H1 (cell line): ENCODE data around the gene SCAMP3. TPM values are rescaled to one million over a fixed set of nuclear protein-coding genes. Genes with fewer than 3 reads are reported as not detected.

Source experiments
- CTCF ChIA-PET: fragments of 300-600 bp; sonication (Branson Sonifier 250); formaldehyde crosslinking; loops from one replicate; lab custom pipeline; 2021; ENCODE audit not compliant: partially characterized antibody; lab: Charles Lee
- POLR2A ChIA-PET: fragments of 300-600 bp; sonication (Branson Sonifier 250); formaldehyde crosslinking; loops from one replicate; lab custom pipeline; 2021; ENCODE audit warnings: inconsistent platforms; ENCODE audit not compliant: partially characterized antibody; lab: Charles Lee
- DNase-seq, 2 experiments: peaks; one replicate each; pipeline versions ENCODE4 v3.0.0 to v3.0.0-alpha.2; 2010 to 2022; ENCODE audit warnings: low spot score in 2 of 2, low read depth in 1 of 2, mixed read lengths in 1 of 2
- FAIRE-seq: peaks from 2 replicates; lab custom pipeline; 2011; peaks lifted over from hg19 to GRCh38; lab: Jason Lieb, UNC
- H2AFZ ChIP-seq: 2 replicates; pipeline ENCODE4 v1.8.1; 2012; ENCODE audit warnings: low read length, inconsistent platforms
- H2AK5ac ChIP-seq: 2 replicates; pipeline ENCODE4 v1.6.1; 2013; ENCODE audit warnings: low read depth, low read length
- H2BK120ac ChIP-seq: replicated peaks from 2 replicates; pipeline ENCODE3; 2013; ENCODE audit warnings: low read depth, low read length, inconsistent platforms
- H2BK12ac ChIP-seq: 2 replicates; pipeline ENCODE4 v1.6.1; 2013; ENCODE audit warnings: low read depth, low read length
- H2BK15ac ChIP-seq: 2 replicates; pipeline ENCODE4 v1.6.1; 2013; ENCODE audit warnings: low read length
- H2BK20ac ChIP-seq: 2 replicates; pipeline ENCODE4 v1.6.1; 2013; ENCODE audit warnings: low read length
- H2BK5ac ChIP-seq: 2 replicates; pipeline ENCODE4 v1.6.1; 2013; ENCODE audit warnings: low read depth, low read length
- H3K14ac ChIP-seq: 2 replicates; pipeline ENCODE4 v1.6.1; 2013; ENCODE audit warnings: inconsistent platforms; ENCODE audit not compliant: insufficient read length
- H3K18ac ChIP-seq: 2 replicates; pipeline ENCODE4 v1.6.1; 2013; ENCODE audit warnings: low read length; ENCODE audit errors: extremely low read depth
- H3K23ac ChIP-seq: 2 replicates; pipeline ENCODE4 v1.6.1; 2013; ENCODE audit warnings: inconsistent platforms; ENCODE audit not compliant: insufficient read length
- H3K23me2 ChIP-seq: 2 replicates; pipeline ENCODE4 v1.6.1; 2013; ENCODE audit warnings: low read depth, low read length
- H3K27ac ChIP-seq: 2 replicates; pipeline ENCODE4 v1.6.1; 2011; ENCODE audit warnings: low read depth, low read length, inconsistent platforms
- H3K27me3 ChIP-seq, 4 experiments: replicated peaks in 1 of 4; 1 replicate in 1 of 4; 2 replicates in 3 of 4; pipeline versions ENCODE4 v1.6.1 to v1.8.1; 2011 to 2013; ENCODE audit warnings: low read length in 3 of 4, mild to moderate bottlenecking in 3 of 4, inconsistent platforms in 2 of 4, mixed read lengths in 2 of 4, moderate library complexity in 1 of 4; ENCODE audit not compliant: control insufficient read depth in 3 of 4, insufficient read depth in 3 of 4; ENCODE audit errors: extremely low read depth in 1 of 4
- H3K36me3 ChIP-seq, 4 experiments: 2 replicates each; pipeline versions ENCODE4 v1.6.1 to v1.8.1; 2011 to 2013; ENCODE audit warnings: mild to moderate bottlenecking in 4 of 4, low read length in 3 of 4, moderate library complexity in 2 of 4, control low read depth in 1 of 4, inconsistent platforms in 1 of 4; ENCODE audit not compliant: insufficient read depth in 4 of 4, control insufficient read depth in 2 of 4
- H3K4ac ChIP-seq: replicated peaks from 2 replicates; pipeline ENCODE3; 2013; ENCODE audit warnings: low read length, low read depth, mixed read lengths, inconsistent platforms; ENCODE audit not compliant: insufficient read length
- H3K4me1 ChIP-seq, 4 experiments: replicated peaks in 1 of 4; 1 replicate in 1 of 4; 2 replicates in 3 of 4; pipeline versions ENCODE4 v1.6.1 to v1.8.1; 2011 to 2013; ENCODE audit warnings: low read length in 3 of 4, inconsistent platforms in 2 of 4, mixed read lengths in 1 of 4; ENCODE audit not compliant: insufficient read depth in 4 of 4, control insufficient read depth in 3 of 4
- H3K4me2 ChIP-seq, 2 experiments: 2 replicates each; pipeline versions ENCODE4 v1.6.1 to v1.8.1; 2011 to 2013; ENCODE audit warnings: low read depth in 2 of 2, low read length in 2 of 2, control low read depth in 1 of 2, inconsistent platforms in 1 of 2, mild to moderate bottlenecking in 1 of 2; ENCODE audit not compliant: insufficient read depth in 1 of 2
- H3K4me3 ChIP-seq, 4 experiments: fragments of 200-600, 300-600 bp in 1 of 4; sonication (generic), shearing (Covaris generic), sonication (Bioruptor Twin) in 1 of 4; 2 replicates each; pipeline versions ENCODE4 v1.5.1 to v1.8.1; 2011 to 2016; ENCODE audit warnings: low read length in 4 of 4, low read depth in 3 of 4, control low read depth in 2 of 4, inconsistent platforms in 2 of 4, mild to moderate bottlenecking in 2 of 4, mixed read lengths in 1 of 4, moderate library complexity in 1 of 4; ENCODE audit not compliant: insufficient read depth in 2 of 4; ENCODE audit errors: extremely low read depth in 1 of 4
- H3K56ac ChIP-seq: replicated peaks from 2 replicates; pipeline ENCODE3; 2013; ENCODE audit warnings: low read depth, mild to moderate bottlenecking, mixed read lengths, low read length, inconsistent platforms; ENCODE audit not compliant: insufficient read length
- H3K79me1 ChIP-seq: 2 replicates; pipeline ENCODE4 v1.6.1; 2013; ENCODE audit warnings: low read depth, low read length, control low read depth
- H3K79me2 ChIP-seq, 2 experiments: 2 replicates each; pipeline versions ENCODE4 v1.6.1 to v1.8.1; 2012 to 2013; ENCODE audit warnings: low read length in 2 of 2, mild to moderate bottlenecking in 2 of 2, inconsistent platforms in 1 of 2; ENCODE audit not compliant: insufficient read depth in 2 of 2, control insufficient read depth in 1 of 2
- H3K9ac ChIP-seq, 4 experiments: replicated peaks in 1 of 4; 1 replicate in 1 of 4; 2 replicates in 3 of 4; pipeline versions ENCODE4 v1.6.1 to v1.8.1; 2011 to 2013; ENCODE audit warnings: low read depth in 3 of 4, low read length in 3 of 4, control low read depth in 2 of 4, mild to moderate bottlenecking in 2 of 4, moderate library complexity in 2 of 4, inconsistent platforms in 1 of 4; ENCODE audit errors: extremely low read depth in 1 of 4
- H3K9me3 ChIP-seq, 2 experiments: 2 replicates each; pipeline versions ENCODE4 v1.6.1 to v1.8.1; 2012 to 2013; ENCODE audit warnings: mild to moderate bottlenecking in 2 of 2, moderate library complexity in 2 of 2, control low read depth in 1 of 2, inconsistent platforms in 1 of 2, low read depth in 1 of 2, low read length in 1 of 2, mixed read lengths in 1 of 2; ENCODE audit not compliant: insufficient read depth in 2 of 2
- H4K20me1 ChIP-seq, 2 experiments: replicated peaks in 1 of 2; 2 replicates each; pipeline versions ENCODE3 to v1.8.1; 2011 to 2013; ENCODE audit warnings: inconsistent platforms in 2 of 2, low read length in 2 of 2, mild to moderate bottlenecking in 1 of 2; ENCODE audit not compliant: insufficient read depth in 2 of 2, control insufficient read depth in 1 of 2
- H4K5ac ChIP-seq: 2 replicates; pipeline ENCODE4 v1.6.1; 2013; ENCODE audit warnings: low read length, low read depth, mixed read lengths, inconsistent platforms; ENCODE audit not compliant: insufficient read length
- H4K8ac ChIP-seq: 2 replicates; pipeline ENCODE4 v1.8.0; 2013; ENCODE audit warnings: mild to moderate bottlenecking, moderate library complexity, low read length, inconsistent platforms; ENCODE audit not compliant: insufficient read depth; ENCODE audit errors: extremely low read depth
- H4K91ac ChIP-seq: replicated peaks from 2 replicates; pipeline ENCODE3; 2013; ENCODE audit warnings: low read length, mixed read lengths, inconsistent platforms; ENCODE audit not compliant: insufficient read length
- KDM1A ChIP-seq: fragments of 200-600, 300-600 bp; sonication (generic); IDR thresholded peaks from 2 replicates; pipeline ENCODE4 v1.7.1; 2016; ENCODE audit warnings: mild to moderate bottlenecking, low read length, borderline replicate concordance
- MAFK ChIP-seq: IDR thresholded peaks from 2 replicates; pipeline ENCODE4 v1.6.1; 2012; ENCODE audit warnings: low read depth, mild to moderate bottlenecking, improper control_type of control experiment, low read length
- RAD21 ChIP-seq, 2 experiments: IDR thresholded peaks in 1 of 2; conservative IDR thresholded peaks in 1 of 2; 2 replicates each; pipeline ENCODE4 v1.6.1; 2011; ENCODE audit warnings: low read depth in 2 of 2, low read length in 2 of 2, improper control_type of control experiment in 1 of 2, inconsistent platforms in 1 of 2, mild to moderate bottlenecking in 1 of 2, moderate library complexity in 1 of 2
- WGBS, 2 experiments: shearing (Covaris generic) in 1 of 2; methylation state at CpG; one replicate each; pipeline versions ENCODE4 v1.1.6 to v1.1.7; 2013 to 2015; ENCODE audit warnings: low lambda C conversion rate in 2 of 2, mixed read lengths in 2 of 2, inconsistent platforms in 1 of 2, low coverage in 1 of 2, missing lambda C conversion rate in 1 of 2; ENCODE audit not compliant: insufficient replicate concordance in 2 of 2, insufficient coverage in 1 of 2, insufficient read length in 1 of 2; ENCODE audit errors: extremely low coverage in 1 of 2, missing lambda C conversion rate in 1 of 2; 5-methylcytosine and 5-hydroxymethylcytosine counted together
- polyA plus RNA-seq, 7 experiments: library from polyadenylated mRNA; depleted of rRNA in 3 of 7; stranded (reverse) in 5 of 7; unstranded in 2 of 7; fragments of >200 nt in 5 of 7; fragments of 200-250 nt in 2 of 7; gene quantifications; 1 replicate in 5 of 7; 2 replicates in 1 of 7; 4 replicates in 1 of 7; pipeline versions ENCODE4 v1.2.1 to v1.2.3, GENCODE V29; 2011 to 2013; ENCODE audit warnings: missing spikeins in 2 of 7, mixed read lengths in 2 of 7
- total RNA-seq: library from RNA; stranded (reverse); fragmentation: NEBNext Ultra II Directional; extraction: Animal tissue kit (Norgen Biotek cat#: 25700); gene quantifications from 2 replicates; pipeline ENCODE4 v1.2.1, GENCODE V29; 2021
- TF ChIP-seq, protein P1 (sequence below), 3 experiments: IDR thresholded peaks; 1 replicate in 2 of 3; 2 replicates in 1 of 3; pipeline versions ENCODE4 v1.5.1 to v1.6.1; 2011; ENCODE audit warnings: low read length in 3 of 3, mild to moderate bottlenecking in 3 of 3, inconsistent platforms in 2 of 3, low read depth in 1 of 3, moderate library complexity in 1 of 3; ENCODE audit not compliant: insufficient read depth in 1 of 3; ENCODE audit errors: control extremely low read depth in 1 of 3

SCAMP3 gene
- total and polyA plus RNA-seq, 2 of the 8 experiments (the other 6 are each of a cell fraction or from before 2014, with no cell fraction given), result 48.9 to 143 TPM

DNA sequence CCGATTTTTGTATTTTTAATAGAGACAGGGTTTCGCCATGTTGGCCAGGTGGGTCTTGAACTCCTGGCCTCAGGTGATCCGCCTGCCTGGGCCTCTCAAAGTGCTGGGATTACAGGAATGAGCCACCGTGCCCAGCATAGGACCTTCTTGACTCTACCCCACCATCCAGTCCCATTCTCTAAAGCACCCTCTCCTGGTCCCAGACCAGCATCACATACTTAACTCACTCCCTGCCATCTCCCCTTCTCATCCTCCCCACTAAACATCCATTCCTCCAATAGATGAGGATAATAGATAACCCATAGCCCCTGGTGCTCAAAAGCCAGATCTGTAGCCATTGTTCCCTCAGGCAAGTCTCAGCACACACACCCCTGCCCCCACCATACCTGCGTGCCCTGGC lies 9.0 kb downstream of the SCAMP3 start:
- Histone ChIP-seq H4K5ac (no peak overlapping the region), H4K8ac (no peak overlapping the region; the same call in 1 of the 2 replicates), H3K79me1 (no peaks in the 10 kb centered on the region), H3K14ac (no peak overlapping the region), H2AFZ (no peak overlapping the region), H2AK5ac (no peak overlapping the region), H3K79me2 (0 out of 4 replicates have a peak, but pooled peaks cover 0 to 3% of the 10 kb centered on the region in 2 experiments), H4K20me1 (peaks cover 0 to 9% of the 10 kb centered on the region in 2 experiments), H3K9ac (no peak overlapping the region), H2BK20ac (no peak overlapping the region), H3K36me3 (no peaks in the 10 kb centered on the region; a peak in 1 of 8 replicates), H3K4ac (no peak overlapping the region), H4K91ac (no peak overlapping the region), H3K23ac (no peak overlapping the region), H3K9me3 (no peaks in the 10 kb centered on the region), H2BK12ac (no peak overlapping the region; the same call in 1 of the 2 replicates), H2BK120ac (no peak overlapping the region), H3K56ac (no peak overlapping the region), H3K4me3 (no peak overlapping the region), H3K27me3 (no peaks in the 10 kb centered on the region), H3K23me2 (peaks cover 12% of the 10 kb centered on the region; the same call in 1 of the 2 replicates), H2BK15ac (peak overlapping the region; percentile 20; the same call in 1 of the 2 replicates), H3K4me1 (peaks cover 0 to 26% (median 16%) of the 10 kb centered on the region in 4 experiments; a peak in 6 of 7 replicates), H3K4me2 (peak overlapping the region in 1 of 2 experiments; percentile 79; a peak in 1 of 4 replicates), H2BK5ac (no peak overlapping the region), H3K18ac (no peak overlapping the region), H3K27ac (no peak overlapping the region)
- TF ChIP-seq KDM1A (no peak), RAD21 (IDR thresholded peaks at IDR 0.05 in 1 of 2, conservative IDR thresholded peaks at IDR 0.05 in 1 of 2; ENCODE audit: low read depth in 2 of 2, low read length in 2 of 2) (0 out of 4 replicates have a peak, but pooled peaks of 1 of the 2 experiments have one; percentile 7), MAFK (no peak)
- TF ChIP-seq, protein P1, sequence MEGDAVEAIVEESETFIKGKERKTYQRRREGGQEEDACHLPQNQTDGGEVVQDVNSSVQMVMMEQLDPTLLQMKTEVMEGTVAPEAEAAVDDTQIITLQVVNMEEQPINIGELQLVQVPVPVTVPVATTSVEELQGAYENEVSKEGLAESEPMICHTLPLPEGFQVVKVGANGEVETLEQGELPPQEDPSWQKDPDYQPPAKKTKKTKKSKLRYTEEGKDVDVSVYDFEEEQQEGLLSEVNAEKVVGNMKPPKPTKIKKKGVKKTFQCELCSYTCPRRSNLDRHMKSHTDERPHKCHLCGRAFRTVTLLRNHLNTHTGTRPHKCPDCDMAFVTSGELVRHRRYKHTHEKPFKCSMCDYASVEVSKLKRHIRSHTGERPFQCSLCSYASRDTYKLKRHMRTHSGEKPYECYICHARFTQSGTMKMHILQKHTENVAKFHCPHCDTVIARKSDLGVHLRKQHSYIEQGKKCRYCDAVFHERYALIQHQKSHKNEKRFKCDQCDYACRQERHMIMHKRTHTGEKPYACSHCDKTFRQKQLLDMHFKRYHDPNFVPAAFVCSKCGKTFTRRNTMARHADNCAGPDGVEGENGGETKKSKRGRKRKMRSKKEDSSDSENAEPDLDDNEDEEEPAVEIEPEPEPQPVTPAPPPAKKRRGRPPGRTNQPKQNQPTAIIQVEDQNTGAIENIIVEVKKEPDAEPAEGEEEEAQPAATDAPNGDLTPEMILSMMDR (IDR thresholded peaks at IDR 0.05; ENCODE audit: control extremely low read depth in 1 of 3, insufficient read depth in 1 of 3, low read depth in 1 of 3, low read length in 3 of 3), result peak in 2 of 3 experiments; percentile 1 to 32; a peak in 3 of 4 replicates
- DNase-seq (no peak), FAIRE-seq (no peak)
- ChIA-PET CTCF (interaction anchor here (3.3 to 15.2 kb wide), 5 partner anchors 11 to 69 kb away, joined by 16 to 227 read pairs (median 21); partner anchors contain the start of genes CLK2, FDPS and RUSC1), POLR2A (interaction anchor here (0.9 to 7.1 kb wide), 4 partner anchors 8 to 69 kb away, joined by 3 to 48 read pairs (median 17); partner anchors contain the start of genes CLK2 and SCAMP3)
- 85% methylated on average over 5 of the region's 5 CpGs; no CpG with 5 or more reads in 1 of the 2 experiments for WGBS, 2 experiments
